Mucosa of rectum (tissue), 2 donors: Measurements from ENCODE around the gene ARHGEF4.

ENCODE experiments used
- H3K27ac ChIP-seq, 2 donors: one replicate each; pipeline ENCODE4 v1.7.0; 2013; ENCODE audit warnings: inconsistent platforms in 2 of 2, low read depth in 2 of 2, low read length in 2 of 2
- H3K27me3 ChIP-seq, 2 donors: one replicate each; pipeline ENCODE4 v1.7.0; 2013; ENCODE audit warnings: low read length in 2 of 2; ENCODE audit not compliant: control insufficient read depth in 2 of 2, insufficient read depth in 2 of 2
- H3K36me3 ChIP-seq, 2 donors: one replicate each; pipeline ENCODE4 v1.7.0; 2013; ENCODE audit warnings: low read length in 2 of 2; ENCODE audit not compliant: control insufficient read depth in 2 of 2, insufficient read depth in 2 of 2
- H3K4me1 ChIP-seq, 2 donors: one replicate each; pipeline ENCODE4 v1.7.0; 2013; ENCODE audit warnings: low read length in 2 of 2, mild to moderate bottlenecking in 1 of 2; ENCODE audit not compliant: control insufficient read depth in 2 of 2, insufficient read depth in 2 of 2
- H3K4me3 ChIP-seq, 2 donors: one replicate each; pipeline ENCODE4 v1.7.0; 2013; ENCODE audit warnings: low read length in 2 of 2
- H3K9ac ChIP-seq, 2 donors: one replicate each; pipeline ENCODE4 v1.7.0; 2013; ENCODE audit warnings: low read length in 2 of 2, low read depth in 1 of 2, mild to moderate bottlenecking in 1 of 2
- H3K9me3 ChIP-seq, 2 donors: one replicate each; pipeline ENCODE4 v1.7.0; 2013; ENCODE audit warnings: low read length in 2 of 2; ENCODE audit not compliant: control insufficient read depth in 2 of 2
- donor health status: healthy.
- donor health status: Normal muscosa, but diverticular disease.

ARHGEF4 gene

GRCh38 chr2:130798472-130799218 is 38.1 kb upstream of the ARHGEF4 start:
- Histone ChIP-seq H3K9ac (peak overlapping the region; percentile 54 to 91), H3K9me3 (no peaks in the 10 kb centered on the region), H3K4me1 (peaks cover 3 to 5% of the 10 kb centered on the region in 2 donors), H3K27me3 (peaks cover 0 to 2% of the 10 kb centered on the region in 2 donors), H3K36me3 (no peaks in the 10 kb centered on the region), H3K4me3 (peak overlapping the region; percentile 81 to 91), H3K27ac (peak overlapping the region in 1 of 2 donors; percentile 92)

- Histone ChIP-seq H3K9ac (no peak overlapping the region), H3K4me3 (no peak overlapping the region), H3K4me1 (peaks cover 3 to 5% of the 10 kb centered on the region in 2 donors), H3K27me3 (peaks cover 0 to 2% of the 10 kb centered on the region in 2 donors), H3K36me3 (no peaks in the 10 kb centered on the region), H3K27ac (no peak overlapping the region), H3K9me3 (no peaks in the 10 kb centered on the region)
These were observed 37.4 kb upstream of the ARHGEF4 start for GRCh38 chr2:130799295-130799694.

GRCh38 chr2:130805613-130806012 is 31.1 kb upstream of the ARHGEF4 start:
- H3K4me3 ChIP-seq, result no peak overlapping the region
- H3K27ac ChIP-seq, result no peak overlapping the region
- no peak overlapping the region for H3K9ac ChIP-seq
- no peaks in the 10 kb centered on the region for H3K36me3 ChIP-seq
- no peaks in the 10 kb centered on the region for H3K27me3 ChIP-seq
- H3K4me1 ChIP-seq, result peaks cover 4 to 14% of the 10 kb centered on the region in 2 donors
- H3K9me3 ChIP-seq, result no peaks in the 10 kb centered on the region

GRCh38 chr2:130806370-130806769 is 30.3 kb upstream of the ARHGEF4 start:
- H3K9ac ChIP-seq, result no peak overlapping the region
- H3K4me3 ChIP-seq, result no peak overlapping the region
- no peaks in the 10 kb centered on the region for H3K9me3 ChIP-seq
- peaks cover 4 to 14% of the 10 kb centered on the region in 2 donors for H3K4me1 ChIP-seq
- no peaks in the 10 kb centered on the region for H3K36me3 ChIP-seq
- no peak overlapping the region for H3K27ac ChIP-seq
- no peaks in the 10 kb centered on the region for H3K27me3 ChIP-seq

GRCh38 chr2:130807659-130808385 is 28.9 kb upstream of the ARHGEF4 start:
- H3K27ac ChIP-seq, result peak overlapping the region; percentile 11 to 51
- no peaks in the 10 kb centered on the region for H3K27me3 ChIP-seq
- peak overlapping the region in 1 of 2 donors; percentile 3 for H3K9ac ChIP-seq
- H3K4me3 ChIP-seq, result no peak overlapping the region
- H3K36me3 ChIP-seq, result no peaks in the 10 kb centered on the region
- peaks cover 4 to 14% of the 10 kb centered on the region in 2 donors for H3K4me1 ChIP-seq
- H3K9me3 ChIP-seq, result no peaks in the 10 kb centered on the region

- H3K27me3 ChIP-seq, result no peaks in the 10 kb centered on the region
- H3K36me3 ChIP-seq, result no peaks in the 10 kb centered on the region
- H3K27ac ChIP-seq, result no peak overlapping the region
- H3K9me3 ChIP-seq, result no peaks in the 10 kb centered on the region
- no peak overlapping the region for H3K9ac ChIP-seq
- H3K4me1 ChIP-seq, result peaks cover 4 to 14% of the 10 kb centered on the region in 2 donors
- no peak overlapping the region for H3K4me3 ChIP-seq
These were observed 28.0 kb upstream of the ARHGEF4 start for GRCh38 chr2:130808482-130809268.

- Histone ChIP-seq H3K36me3 (no peaks in the 10 kb centered on the region), H3K27ac (no peak overlapping the region), H3K9ac (no peak overlapping the region), H3K27me3 (no peaks in the 10 kb centered on the region), H3K9me3 (no peaks in the 10 kb centered on the region), H3K4me3 (no peak overlapping the region), H3K4me1 (peaks cover 4 to 14% of the 10 kb centered on the region in 2 donors)
These were observed 26.2 kb upstream of the ARHGEF4 start for GRCh38 chr2:130810490-130810889.

- Histone ChIP-seq H3K9ac (no peak overlapping the region), H3K27ac (no peak overlapping the region), H3K27me3 (no peaks in the 10 kb centered on the region), H3K4me3 (no peak overlapping the region), H3K4me1 (no peaks in the 10 kb centered on the region), H3K9me3 (no peaks in the 10 kb centered on the region), H3K36me3 (no peaks in the 10 kb centered on the region)
These were observed 23.0 kb upstream of the ARHGEF4 start for GRCh38 chr2:130813722-130814121.

- H3K9me3 ChIP-seq, result no peaks in the 10 kb centered on the region
- H3K4me3 ChIP-seq, result no peak overlapping the region
- H3K9ac ChIP-seq, result no peak overlapping the region
- no peaks in the 10 kb centered on the region for H3K36me3 ChIP-seq
- no peaks in the 10 kb centered on the region for H3K27me3 ChIP-seq
- no peak overlapping the region for H3K27ac ChIP-seq
- no peaks in the 10 kb centered on the region for H3K4me1 ChIP-seq
These were observed 21.6 kb upstream of the ARHGEF4 start for GRCh38 chr2:130814931-130815680.
